Naive thymus-derived CD8-positive, alpha-beta T cell (primary cell): ENCODE data around the gene PNPLA4. TPM values are rescaled to one million over a fixed set of nuclear protein-coding genes. Genes with fewer than 3 reads are reported as not detected.

Source experiments
- ATAC-seq, 2 donors: fragments of 150-1000 bp; cut with Tn5 transposase in 1 of 2; sonication (Bioruptor Pico), chemical (Tn5 transposase) in 1 of 2; 1 replicate in 1 of 2; 2 replicates in 1 of 2; pipeline ENCODE4 v1.10.0; 2021; ENCODE audit warnings: mild to moderate bottlenecking in 2 of 2, moderate library complexity in 2 of 2
- POLR2A ChIA-PET: fragments of 350-600 bp; sonication (Branson Sonifier 250); formaldehyde crosslinking; loops from one replicate; lab custom pipeline; 2021; ENCODE audit warnings: antibody characterized with exemption; lab: Charles Lee
- DNase-seq, 10 donors: peaks; one replicate each; pipeline versions ENCODE4 v3.0.0 to v3.0.0-alpha.2; 2020 to 2022
- H3K27ac Mint-ChIP-seq, 10 donors: one replicate each; pipeline ENCODE4 v1.8.0; 2020 to 2022; ENCODE audit warnings: mild to moderate bottlenecking in 10 of 10, mixed read lengths in 10 of 10, moderate library complexity in 4 of 10, inconsistent platforms in 1 of 10
- H3K27me3 Mint-ChIP-seq, 5 donors: one replicate each; pipeline ENCODE4 v1.8.0; 2021 to 2022; ENCODE audit warnings: mixed read lengths in 5 of 5
- H3K36me3 Mint-ChIP-seq, 3 donors: one replicate each; pipeline ENCODE4 v1.8.0; 2020 to 2022; ENCODE audit warnings: mixed read lengths in 3 of 3, mild to moderate bottlenecking in 2 of 3, inconsistent platforms in 1 of 3
- H3K4me1 Mint-ChIP-seq, 4 donors: one replicate each; pipeline ENCODE4 v1.8.0; 2021 to 2022; ENCODE audit warnings: mixed read lengths in 4 of 4
- H3K4me3 Mint-ChIP-seq, 10 donors: one replicate each; pipeline ENCODE4 v1.8.0; 2020 to 2022; ENCODE audit warnings: mild to moderate bottlenecking in 10 of 10, mixed read lengths in 10 of 10, moderate library complexity in 6 of 10, inconsistent platforms in 1 of 10
- H3K9me3 Mint-ChIP-seq, 9 donors: one replicate each; pipeline ENCODE4 v1.8.0; 2020 to 2022; ENCODE audit warnings: mixed read lengths in 9 of 9, mild to moderate bottlenecking in 3 of 9, inconsistent platforms in 1 of 9, moderate library complexity in 1 of 9
- polyA plus RNA-seq, 3 donors: library from polyadenylated mRNA; unstranded; fragments of 300-500 nt; fragmentation: Illumina TruSeq; gene quantifications; one replicate each; pipeline ENCODE4 v1.2.3, GENCODE V29; 2021
- total RNA-seq, 8 experiments: library from RNA in 2 of 8; stranded (reverse) in 2 of 8; gene quantifications; one replicate each; pipeline ENCODE4 v1.2.3 and lab custom pipeline; 2021 to 2026

The PNPLA4 gene
- total RNA-seq = 1 to 10 TPM; 6.2 to 9.0 TPM
- 10 to 100 TPM; 20.8 to 23.8 (median 22.7) TPM for polyA plus RNA-seq
- 2.0 to 7.7 (median 5.9) reads per million in 6 experiments for total RNA-seq (lab: John Stamatoyannopoulos, UW)

DNA sequence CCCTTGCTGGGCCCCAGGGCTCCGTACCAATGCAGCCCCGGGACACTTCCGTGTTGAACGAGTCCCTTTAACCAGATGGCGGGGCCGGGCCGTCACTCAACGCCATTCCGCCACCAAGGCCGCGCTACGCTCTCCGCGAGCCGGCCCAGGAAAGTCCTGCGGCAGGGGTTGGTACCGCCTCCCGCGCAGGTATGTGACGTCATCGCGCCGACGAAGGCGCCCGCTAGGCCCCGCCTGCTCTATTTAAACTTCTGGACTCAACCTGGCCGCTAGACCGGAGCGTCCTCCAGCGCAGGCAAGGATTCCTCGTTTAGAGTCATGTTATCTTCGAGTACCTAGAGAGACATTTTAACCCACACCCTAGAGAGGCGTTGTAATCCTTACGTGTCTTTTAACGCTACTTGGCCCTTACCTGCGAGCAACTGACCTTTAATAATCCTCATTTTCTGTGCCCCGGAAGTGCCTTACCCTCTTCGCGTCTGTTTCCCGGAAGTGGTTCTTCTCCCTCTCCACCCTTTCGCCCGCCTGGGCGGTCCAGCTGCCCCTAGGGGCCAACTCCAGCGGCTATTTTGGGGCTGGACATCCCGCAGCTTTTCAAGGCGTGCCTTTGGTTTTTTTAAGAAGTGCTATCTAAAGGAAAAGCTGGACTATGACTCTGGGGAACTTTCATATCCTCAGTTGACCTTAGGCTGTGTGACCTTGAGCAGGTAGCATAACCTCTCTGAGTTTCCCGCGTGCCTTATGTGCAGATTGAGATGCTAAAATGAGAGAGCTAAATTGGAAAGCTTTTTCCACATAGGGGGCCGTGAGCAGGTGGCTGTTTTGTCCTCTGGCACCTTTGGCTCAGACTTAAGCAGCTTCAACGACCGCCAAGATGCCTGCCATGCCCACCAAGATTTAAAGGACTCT is at the start of gene PNPLA4:
Gene PNPLA4 (minus strand): TSS at position 155 of the 909 bp plus-strand sequence. CDS start 1,294 bp downstream, outside the sequence.
- peak within 1 kb of the TSS; percentile 85 to 98 (median 94) for H3K4me3 Mint-ChIP-seq
- no peaks in the 10 kb centered on the region for H3K27me3 Mint-ChIP-seq
- H3K36me3 Mint-ChIP-seq = peaks cover 0 to 11% (median 2%) of the 10 kb centered on the region in 3 donors
- peak within 1 kb of the TSS; percentile 89 to 99 (median 98) for H3K27ac Mint-ChIP-seq
- POLR2A ChIA-PET = interaction anchor here (0.6 kb wide), 1 partner anchor 14 kb away, joined by 3 read pairs; no protein-coding TSS in a partner anchor
- peaks cover 4 to 18% (median 11%) of the 10 kb centered on the region in 4 donors for H3K4me1 Mint-ChIP-seq
- DNase-seq = peak; percentile 64 to 90 (median 78)
- H3K9me3 Mint-ChIP-seq = peaks cover 0 to 2% (median 0%) of the 10 kb centered on the region in 9 donors
- peak; percentile 88 to 90 for ATAC-seq

- peaks cover 0 to 21% (median 4%) of the 10 kb centered on the region in 3 donors for H3K36me3 Mint-ChIP-seq
- DNase-seq (no peak), ATAC-seq (no peak)
- H3K9me3 Mint-ChIP-seq = peaks cover 0 to 32% (median 3%) of the 10 kb centered on the region in 9 donors
- H3K4me1 Mint-ChIP-seq = no peaks in the 10 kb centered on the region
- H3K27me3 Mint-ChIP-seq = no peaks in the 10 kb centered on the region
- no peak overlapping the region for H3K4me3 Mint-ChIP-seq
- POLR2A ChIA-PET = no interaction called here
- H3K27ac Mint-ChIP-seq = no peak overlapping the region
Observed at GRCh38 chrX:7972586-7972985, 45.4 kb upstream of the PNPLA4 start.

- POLR2A ChIA-PET = no interaction called here
- no peak for DNase-seq
Observed at GRCh38 chrX:7970428-7970827, 43.2 kb upstream of the PNPLA4 start.

DNA sequence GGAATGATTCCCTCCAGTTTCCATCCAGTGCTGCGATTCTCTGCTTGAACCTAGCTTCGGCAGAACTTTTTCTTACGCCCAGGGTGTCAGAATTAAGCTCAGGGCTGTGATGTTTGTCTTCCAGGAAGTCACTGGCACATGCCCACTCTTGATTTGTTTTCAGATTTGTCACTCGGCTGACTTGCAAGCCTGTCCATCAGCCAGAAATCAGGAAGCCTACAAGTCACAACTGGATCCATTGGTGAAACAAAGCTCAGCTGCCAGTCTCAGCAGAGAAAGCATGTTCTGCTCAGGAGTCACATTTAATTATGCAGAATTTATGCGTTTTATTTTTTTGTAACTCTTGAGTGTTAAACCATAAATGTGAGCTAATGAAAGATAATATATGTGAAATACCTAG is 38.2 kb upstream of the PNPLA4 start:
- no peak for DNase-seq
- peaks cover 0 to 29% (median 3%) of the 10 kb centered on the region in 9 donors for H3K9me3 Mint-ChIP-seq
- no peaks in the 10 kb centered on the region for H3K4me1 Mint-ChIP-seq
- H3K36me3 Mint-ChIP-seq = peaks cover 0 to 19% (median 7%) of the 10 kb centered on the region in 3 donors
- no peak overlapping the region for H3K4me3 Mint-ChIP-seq
- no peak overlapping the region for H3K27ac Mint-ChIP-seq
- H3K27me3 Mint-ChIP-seq = no peaks in the 10 kb centered on the region
- no peak for ATAC-seq
- POLR2A ChIA-PET = no interaction called here

More at GRCh38 chrX:7970428-7970827, 43.2 kb upstream of the PNPLA4 start:
- Mint-ChIP-seq H3K36me3 (peaks cover 0 to 21% (median 4%) of the 10 kb centered on the region in 3 donors), H3K9me3 (peaks cover 0 to 32% (median 3%) of the 10 kb centered on the region in 9 donors), H3K4me3 (no peak overlapping the region), H3K27ac (no peak overlapping the region), H3K4me1 (no peaks in the 10 kb centered on the region), H3K27me3 (no peaks in the 10 kb centered on the region)
- no peak for ATAC-seq

GRCh38 chrX:7960246-7960645 is 33.0 kb upstream of the PNPLA4 start:
- H3K9me3 Mint-ChIP-seq = peaks cover 0 to 28% (median 20%) of the 10 kb centered on the region in 9 donors

DNA sequence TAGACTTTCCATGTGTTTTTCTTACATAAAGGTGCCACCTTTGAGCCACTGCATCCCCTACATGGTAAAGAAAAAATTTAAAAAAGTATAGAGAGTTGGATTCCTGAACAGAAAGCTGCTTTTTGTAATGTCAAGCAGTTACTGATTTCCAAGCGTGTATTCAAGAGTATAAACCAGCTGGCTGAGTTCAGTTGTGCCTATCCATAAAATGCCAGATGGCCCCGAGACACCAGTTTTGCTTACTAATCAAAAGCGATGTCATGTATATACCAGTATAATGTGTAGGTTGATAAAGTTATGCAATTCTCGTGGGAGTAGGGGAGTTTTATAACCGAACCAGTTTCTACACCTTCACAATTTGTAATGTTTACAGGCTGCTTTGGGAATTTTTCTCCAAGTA is 26.2 kb upstream of the PNPLA4 start:
- H3K9me3 Mint-ChIP-seq = peaks cover 0 to 26% (median 15%) of the 10 kb centered on the region in 9 donors
- POLR2A ChIA-PET = no interaction called here
- ATAC-seq (no peak), DNase-seq (no peak)
- H3K27me3 Mint-ChIP-seq = no peaks in the 10 kb centered on the region
- peaks cover 3 to 24% (median 5%) of the 10 kb centered on the region in 3 donors for H3K36me3 Mint-ChIP-seq
- H3K27ac Mint-ChIP-seq = no peak overlapping the region
- no peak overlapping the region for H3K4me3 Mint-ChIP-seq
- H3K4me1 Mint-ChIP-seq = no peaks in the 10 kb centered on the region

More at GRCh38 chrX:7960246-7960645, 33.0 kb upstream of the PNPLA4 start:
- Mint-ChIP-seq H3K36me3 (peaks cover 3 to 28% (median 6%) of the 10 kb centered on the region in 3 donors), H3K4me1 (no peaks in the 10 kb centered on the region), H3K27me3 (no peaks in the 10 kb centered on the region), H3K27ac (no peak overlapping the region), H3K4me3 (no peak overlapping the region)
- POLR2A ChIA-PET = no interaction called here
- ATAC-seq (no peak), DNase-seq (no peak)

DNA sequence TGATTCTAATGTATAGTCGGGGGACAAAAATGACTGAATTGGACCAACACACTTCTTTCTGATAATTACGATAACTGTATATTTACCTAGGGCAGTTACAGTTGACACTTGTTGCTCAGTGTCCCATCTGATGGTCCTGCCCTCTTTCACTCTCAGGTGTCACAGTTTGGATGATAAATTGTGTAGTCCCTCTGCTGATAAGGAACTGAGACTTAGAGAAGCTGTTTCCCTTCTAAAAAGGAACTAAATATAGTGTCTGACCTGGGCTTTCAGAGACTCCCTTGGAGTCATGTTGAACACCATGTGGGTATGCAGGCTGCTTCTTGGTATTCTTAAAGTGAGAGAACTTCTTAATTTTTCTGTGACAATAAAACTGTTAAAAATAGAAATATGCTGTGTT is 23.7 kb upstream of the PNPLA4 start:
- POLR2A ChIA-PET = no interaction called here
- H3K36me3 Mint-ChIP-seq = peaks cover 0 to 1% (median 0%) of the 10 kb centered on the region in 3 donors
- no peak for DNase-seq
- H3K9me3 Mint-ChIP-seq = peaks cover 0 to 5% (median under 1%) of the 10 kb centered on the region in 9 donors
- H3K27ac Mint-ChIP-seq = no peak overlapping the region
- no peak for ATAC-seq
- H3K27me3 Mint-ChIP-seq = no peaks in the 10 kb centered on the region
- H3K4me1 Mint-ChIP-seq = no peaks in the 10 kb centered on the region
- no peak overlapping the region for H3K4me3 Mint-ChIP-seq

- H3K36me3 Mint-ChIP-seq = no peaks in the 10 kb centered on the region
Observed at GRCh38 chrX:7948483-7948882, 21.3 kb upstream of the PNPLA4 start.

DNA sequence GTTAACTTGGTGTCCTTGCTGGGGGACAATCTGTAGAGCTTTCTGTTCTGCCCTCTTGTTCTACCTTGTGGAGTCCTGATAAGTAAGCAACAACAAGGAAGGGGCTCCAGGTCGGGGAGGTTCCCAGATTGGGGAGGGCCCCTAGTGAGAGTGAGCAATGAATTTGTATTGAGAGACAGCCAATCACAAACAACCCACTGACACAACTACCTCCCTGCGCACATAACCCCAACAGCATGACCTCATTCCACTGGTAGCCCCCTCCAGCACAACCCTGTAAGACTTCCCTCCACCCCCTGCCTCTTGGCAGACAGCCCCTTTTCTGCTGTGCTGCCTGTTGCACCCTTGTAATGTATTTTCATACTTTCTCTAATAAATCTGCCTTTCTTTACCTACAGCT is 19.7 kb upstream of the PNPLA4 start:
- no peak for ATAC-seq
- no peaks in the 10 kb centered on the region for H3K27me3 Mint-ChIP-seq

More at GRCh38 chrX:7948483-7948882, 21.3 kb upstream of the PNPLA4 start:
- Mint-ChIP-seq H3K9me3 (peaks cover 0 to 3% (median 0%) of the 10 kb centered on the region in 9 donors), H3K27ac (no peak overlapping the region), H3K27me3 (no peaks in the 10 kb centered on the region), H3K4me1 (no peaks in the 10 kb centered on the region), H3K4me3 (no peak overlapping the region)
- POLR2A ChIA-PET = no interaction called here
- DNase-seq (no peak), ATAC-seq (no peak)

GRCh38 chrX:7943600-7944245 is 16.5 kb upstream of the PNPLA4 start:
- H3K4me3 Mint-ChIP-seq = no peak overlapping the region
- POLR2A ChIA-PET = no interaction called here
- no peaks in the 10 kb centered on the region for H3K27me3 Mint-ChIP-seq
- peaks cover 0 to 3% (median 0%) of the 10 kb centered on the region in 4 donors for H3K4me1 Mint-ChIP-seq
- H3K9me3 Mint-ChIP-seq = peaks cover 0 to 3% (median 0%) of the 10 kb centered on the region in 9 donors
- no peaks in the 10 kb centered on the region for H3K36me3 Mint-ChIP-seq
- DNase-seq (no peak), ATAC-seq (no peak)
- no peak overlapping the region for H3K27ac Mint-ChIP-seq

More for the DNA sequence above, 19.7 kb upstream of the PNPLA4 start:
- Mint-ChIP-seq H3K9me3 (peaks cover 0 to 3% (median 0%) of the 10 kb centered on the region in 9 donors), H3K36me3 (no peaks in the 10 kb centered on the region), H3K4me3 (no peak overlapping the region), H3K4me1 (no peaks in the 10 kb centered on the region), H3K27ac (no peak overlapping the region)
- POLR2A ChIA-PET = no interaction called here
- no peak for DNase-seq

- DNase-seq = peak in 2 of 10 donors; percentile 7
- H3K9me3 Mint-ChIP-seq = no peaks in the 10 kb centered on the region
- H3K4me1 Mint-ChIP-seq = peaks cover 0 to 3% (median 0%) of the 10 kb centered on the region in 4 donors
- H3K27me3 Mint-ChIP-seq = no peaks in the 10 kb centered on the region
- no peak for ATAC-seq
- H3K27ac Mint-ChIP-seq = peak overlapping the region in 1 of 10 donors; percentile 1
- POLR2A ChIA-PET = interaction anchor here (0.7 kb wide), 1 partner anchor 14 kb away, joined by 3 read pairs; no protein-coding TSS in a partner anchor
- no peak overlapping the region for H3K4me3 Mint-ChIP-seq
- no peaks in the 10 kb centered on the region for H3K36me3 Mint-ChIP-seq
Observed at GRCh38 chrX:7941390-7942042, 14.3 kb upstream of the PNPLA4 start.

GRCh38 chrX:7934026-7934425 is 6.8 kb upstream of the PNPLA4 start:
- no peaks in the 10 kb centered on the region for H3K9me3 Mint-ChIP-seq
- ATAC-seq = no peak
- H3K27ac Mint-ChIP-seq = no peak overlapping the region
- H3K27me3 Mint-ChIP-seq = no peaks in the 10 kb centered on the region
- H3K4me1 Mint-ChIP-seq = peaks cover 1 to 7% (median 4%) of the 10 kb centered on the region in 4 donors
- POLR2A ChIA-PET = no interaction called here
- DNase-seq = no peak
- H3K4me3 Mint-ChIP-seq = no peak overlapping the region
- peaks cover 0 to 3% (median 0%) of the 10 kb centered on the region in 3 donors for H3K36me3 Mint-ChIP-seq
